Measurements from ENCODE around the gene PKD2. TPM values are rescaled to one million over a fixed set of nuclear protein-coding genes. Genes with fewer than 3 reads are reported as not detected.
A peak's percentile ranks its signal among the peaks of the same experiment; 100 is the strongest.

Gene PKD2
- total and polyA plus RNA-seq, 7 donors, result 1.4 to 123 (median 67.6) TPM

GRCh38 chr4:87974856-87975462, 32.5 kb upstream of the PKD2 start:
- Histone ChIP-seq H3K27me3 (no peaks in the 10 kb centered on the region), H3K27ac (no peak overlapping the region), H3K4me3 (no peak overlapping the region), H3K4me1 (peaks cover 0 to 5% (median 2%) of the 10 kb centered on the region in 4 donors), H3K9me3 (no peaks in the 10 kb centered on the region), H3K36me3 (no peaks in the 10 kb centered on the region)
- intact Hi-C loops (cut with DNase I), result loop anchor here (10.0 kb wide), 1 partner anchor 240 kb away; no protein-coding TSS in a partner anchor
- TF ChIP-seq POLR2A (IDR thresholded peaks at IDR 0.05) (no peak), EP300 (IDR thresholded peaks at IDR 0.05) (no peak), POLR2AphosphoS5 (IDR thresholded peaks at IDR 0.05) (no peak), CTCF (IDR thresholded peaks at IDR 0.05) (no peak)
- DNase-seq, result no peak
- 52 to 60% methylated on average over 6 of the region's 6 CpGs for WGBS, 2 donors

GRCh38 chr4:87975466-87975865, 32.0 kb upstream of the PKD2 start, which contains the start of gene SPP1:
Gene SPP1 (plus strand): TSS chr4:87975714. CDS start chr4:87976896, 1,182 bp downstream.
- intact Hi-C loops (cut with DNase I), result loop anchor here (10.0 kb wide), 1 partner anchor 239 kb away; no protein-coding TSS in a partner anchor
- no peaks in the 10 kb centered on the region for H3K36me3 ChIP-seq
- TF ChIP-seq POLR2AphosphoS5 (IDR thresholded peaks at IDR 0.05) (peak in 1 of 4 donors; percentile 25), EP300 (IDR thresholded peaks at IDR 0.05) (no peak), CTCF (IDR thresholded peaks at IDR 0.05) (no peak), POLR2A (IDR thresholded peaks at IDR 0.05) (no peak)
- H3K27me3 ChIP-seq, result no peaks in the 10 kb centered on the region
- 12 to 18% methylated on average over 8 of the region's 8 CpGs for WGBS, 2 donors
- DNase-seq, result no peak
- no peak within 1 kb of the TSS for H3K27ac ChIP-seq
- H3K4me1 ChIP-seq, result peaks cover 0 to 5% (median 2%) of the 10 kb centered on the region in 4 donors
- H3K9me3 ChIP-seq, result no peaks in the 10 kb centered on the region
- H3K4me3 ChIP-seq, result peak within 1 kb of the TSS in 1 of 4 donors; percentile 6

GRCh38 chr4:87977521-87978278, 29.7 kb upstream of the PKD2 start:
- Histone ChIP-seq H3K27me3 (no peaks in the 10 kb centered on the region), H3K4me1 (peaks cover 0 to 5% (median 2%) of the 10 kb centered on the region in 4 donors), H3K27ac (no peak overlapping the region), H3K9me3 (no peaks in the 10 kb centered on the region), H3K4me3 (no peak overlapping the region), H3K36me3 (no peaks in the 10 kb centered on the region)
- intact Hi-C loops (cut with DNase I), result loop anchor here (10.0 kb wide), 1 partner anchor 237 kb away; no protein-coding TSS in a partner anchor
- TF ChIP-seq POLR2A (IDR thresholded peaks at IDR 0.05) (no peak), CTCF (IDR thresholded peaks at IDR 0.05) (no peak), POLR2AphosphoS5 (IDR thresholded peaks at IDR 0.05) (no peak), EP300 (IDR thresholded peaks at IDR 0.05) (no peak)
- WGBS, 2 donors, result 79 to 88% methylated on average over 5 of the region's 5 CpGs
- DNase-seq, result no peak

GRCh38 chr4:87978681-87979080, 28.8 kb upstream of the PKD2 start:
- Histone ChIP-seq H3K36me3 (no peaks in the 10 kb centered on the region), H3K27ac (no peak overlapping the region), H3K4me1 (no peaks in the 10 kb centered on the region), H3K9me3 (no peaks in the 10 kb centered on the region), H3K4me3 (no peak overlapping the region), H3K27me3 (no peaks in the 10 kb centered on the region)
- TF ChIP-seq POLR2A (IDR thresholded peaks at IDR 0.05), result no peak
- TF ChIP-seq EP300 (IDR thresholded peaks at IDR 0.05), result no peak
- no peak for TF ChIP-seq CTCF (IDR thresholded peaks at IDR 0.05)
- no peak for TF ChIP-seq POLR2AphosphoS5 (IDR thresholded peaks at IDR 0.05)
- DNase-seq, result no peak
- WGBS, 2 donors, result 95 to 98% methylated on average over 1 of the region's 1 CpG
- intact Hi-C loops (cut with DNase I), result loop anchor here (10.0 kb wide), 1 partner anchor 236 kb away; no protein-coding TSS in a partner anchor

Measured in sigmoid colon (tissue), 7 donors.